Activated CD8-positive, alpha-beta memory T cell treated with anti-CD3 and anti-CD28 coated beads, Interleukin-2, amount 10 ng/mL, durations not matched to agents 7 days and 5 days (primary cell): ENCODE measurements around the gene XXYLT1. TPM values are rescaled to one million over a fixed set of nuclear protein-coding genes. Genes with fewer than 3 reads are reported as not detected.

ENCODE experiments used
- ATAC-seq: fragments of 150-1000 bp; cut with Tn5 transposase; one replicate; pipeline ENCODE4 v1.10.0; 2021; ENCODE audit warnings: moderate library complexity
- CTCF ChIA-PET: fragments of 350-600 bp; sonication (Branson Sonifier 250); formaldehyde crosslinking; loops from one replicate; lab custom pipeline; 2021; ENCODE audit warnings: antibody characterized with exemption; lab: Charles Lee
- DNase-seq: peaks from one replicate; pipeline ENCODE4 v3.0.0-alpha.2; 2020
- H3K27ac Mint-ChIP-seq: one replicate; pipeline ENCODE4 v1.8.0; 2021; ENCODE audit warnings: mild to moderate bottlenecking, mixed read lengths
- H3K27me3 Mint-ChIP-seq: one replicate; pipeline ENCODE4 v1.8.0; 2021; ENCODE audit warnings: mixed read lengths
- H3K36me3 Mint-ChIP-seq: one replicate; pipeline ENCODE4 v1.8.0; 2021; ENCODE audit warnings: mild to moderate bottlenecking, mixed read lengths
- H3K4me1 Mint-ChIP-seq: one replicate; pipeline ENCODE4 v1.8.0; 2021; ENCODE audit warnings: mixed read lengths
- H3K4me3 Mint-ChIP-seq: one replicate; pipeline ENCODE4 v1.8.0; 2021; ENCODE audit warnings: mild to moderate bottlenecking, moderate library complexity, mixed read lengths
- H3K9me3 Mint-ChIP-seq: one replicate; pipeline ENCODE4 v1.8.0; 2022; ENCODE audit warnings: low read depth, mixed read lengths
- total RNA-seq, 2 experiments: library from RNA; stranded (reverse); gene quantifications; one replicate each; pipeline ENCODE4 v1.2.3, GENCODE V29; 2021

The XXYLT1 gene
- total RNA-seq, 2 experiments from 2014 or later, result 7.2 to 9.2 TPM

GRCh38 chr3:195151866-195152541 lies 119.0 kb downstream of the XXYLT1 start:
- DNase-seq, result no peak
- no peak for ATAC-seq
- peaks cover 40% of the 10 kb centered on the region for H3K4me1 Mint-ChIP-seq
- H3K9me3 Mint-ChIP-seq, result no peaks in the 10 kb centered on the region
- H3K27ac Mint-ChIP-seq, result no peak overlapping the region
- no peaks in the 10 kb centered on the region for H3K36me3 Mint-ChIP-seq
- no peaks in the 10 kb centered on the region for H3K27me3 Mint-ChIP-seq
- CTCF ChIA-PET, result no interaction called here
- no peak overlapping the region for H3K4me3 Mint-ChIP-seq

GRCh38 chr3:195151402-195151801 lies 119.6 kb downstream of the XXYLT1 start:
- Mint-ChIP-seq H3K4me3 (no peak overlapping the region), H3K4me1 (peaks cover 41% of the 10 kb centered on the region), H3K36me3 (no peaks in the 10 kb centered on the region), H3K27ac (no peak overlapping the region), H3K9me3 (no peaks in the 10 kb centered on the region), H3K27me3 (no peaks in the 10 kb centered on the region)
- DNase-seq, result no peak
- CTCF ChIA-PET, result no interaction called here
- no peak for ATAC-seq

GRCh38 chr3:195150181-195151118 lies 120.5 kb downstream of the XXYLT1 start:
- Mint-ChIP-seq H3K36me3 (no peaks in the 10 kb centered on the region), H3K4me3 (peak overlapping the region; percentile 56), H3K27me3 (no peaks in the 10 kb centered on the region), H3K27ac (peak overlapping the region; percentile 79), H3K4me1 (peaks cover 39% of the 10 kb centered on the region), H3K9me3 (no peaks in the 10 kb centered on the region)
- peak; percentile 71 for ATAC-seq
- peak; percentile 46 for DNase-seq
- CTCF ChIA-PET, result interaction anchor here (1.3 kb wide), 1 partner anchor 468 kb away, joined by 4 read pairs; no protein-coding TSS in a partner anchor

- no peaks in the 10 kb centered on the region for H3K27me3 Mint-ChIP-seq
- peaks cover 33% of the 10 kb centered on the region for H3K4me1 Mint-ChIP-seq
- DNase-seq (no peak), ATAC-seq (no peak)
- no peaks in the 10 kb centered on the region for H3K36me3 Mint-ChIP-seq
- no peaks in the 10 kb centered on the region for H3K9me3 Mint-ChIP-seq
- CTCF ChIA-PET, result interaction anchor here (1.3 kb wide), 1 partner anchor 467 kb away, joined by 4 read pairs; no protein-coding TSS in a partner anchor
- no peak overlapping the region for H3K27ac Mint-ChIP-seq
- H3K4me3 Mint-ChIP-seq, result no peak overlapping the region
Observed at GRCh38 chr3:195149292-195150030, 121.5 kb downstream of the XXYLT1 start.

GRCh38 chr3:195148549-195148948 lies 122.4 kb downstream of the XXYLT1 start:
- no peak for DNase-seq
- peaks cover 28% of the 10 kb centered on the region for H3K4me1 Mint-ChIP-seq
- no peaks in the 10 kb centered on the region for H3K9me3 Mint-ChIP-seq
- no peak overlapping the region for H3K27ac Mint-ChIP-seq
- ATAC-seq, result no peak
- no peaks in the 10 kb centered on the region for H3K27me3 Mint-ChIP-seq
- no peak overlapping the region for H3K4me3 Mint-ChIP-seq
- H3K36me3 Mint-ChIP-seq, result no peaks in the 10 kb centered on the region
- CTCF ChIA-PET, result no interaction called here

GRCh38 chr3:195147649-195148080 lies 123.3 kb downstream of the XXYLT1 start:
- Mint-ChIP-seq H3K4me1 (peaks cover 28% of the 10 kb centered on the region), H3K36me3 (no peaks in the 10 kb centered on the region), H3K27ac (peak overlapping the region; percentile 13), H3K27me3 (no peaks in the 10 kb centered on the region), H3K4me3 (peak overlapping the region; percentile 55), H3K9me3 (no peaks in the 10 kb centered on the region)
- ATAC-seq (peak; percentile 83), DNase-seq (peak; percentile 74)
- CTCF ChIA-PET, result interaction anchor here (1.3 kb wide), 2 partner anchors 41 to 460 kb away, joined by 3 read pairs; no protein-coding TSS in a partner anchor

GRCh38 chr3:195146131-195146530 lies 124.8 kb downstream of the XXYLT1 start:
- Mint-ChIP-seq H3K36me3 (peaks cover 9% of the 10 kb centered on the region), H3K4me3 (no peak overlapping the region), H3K9me3 (peaks cover 3% of the 10 kb centered on the region), H3K27ac (no peak overlapping the region), H3K27me3 (no peaks in the 10 kb centered on the region), H3K4me1 (peaks cover 28% of the 10 kb centered on the region)
- CTCF ChIA-PET, result no interaction called here
- no peak for ATAC-seq
- no peak for DNase-seq

- Mint-ChIP-seq H3K27ac (no peak overlapping the region), H3K36me3 (peaks cover 14% of the 10 kb centered on the region), H3K9me3 (peaks cover 8% of the 10 kb centered on the region), H3K27me3 (no peaks in the 10 kb centered on the region), H3K4me3 (no peak overlapping the region), H3K4me1 (peaks cover 24% of the 10 kb centered on the region)
- ATAC-seq (no peak), DNase-seq (no peak)
- CTCF ChIA-PET, result no interaction called here
Observed at GRCh38 chr3:195145579-195145978, 125.4 kb downstream of the XXYLT1 start.

GRCh38 chr3:195143221-195143620 lies 127.7 kb downstream of the XXYLT1 start:
- CTCF ChIA-PET, result no interaction called here
- ATAC-seq, result no peak
- H3K36me3 Mint-ChIP-seq, result peaks cover 18% of the 10 kb centered on the region
- peaks cover 11% of the 10 kb centered on the region for H3K9me3 Mint-ChIP-seq
- peaks cover 12% of the 10 kb centered on the region for H3K4me1 Mint-ChIP-seq
- no peak overlapping the region for H3K27ac Mint-ChIP-seq
- no peak overlapping the region for H3K4me3 Mint-ChIP-seq
- DNase-seq, result no peak
- H3K27me3 Mint-ChIP-seq, result no peaks in the 10 kb centered on the region

- no peak overlapping the region for H3K4me3 Mint-ChIP-seq
- H3K36me3 Mint-ChIP-seq, result peaks cover 18% of the 10 kb centered on the region
- H3K9me3 Mint-ChIP-seq, result peaks cover 11% of the 10 kb centered on the region
- peaks cover 5% of the 10 kb centered on the region for H3K4me1 Mint-ChIP-seq
- H3K27me3 Mint-ChIP-seq, result no peaks in the 10 kb centered on the region
- H3K27ac Mint-ChIP-seq, result no peak overlapping the region
- ATAC-seq (no peak), DNase-seq (no peak)
- CTCF ChIA-PET, result no interaction called here
Observed at GRCh38 chr3:195142519-195142918, 128.4 kb downstream of the XXYLT1 start.

- DNase-seq (no peak), ATAC-seq (no peak)
- Mint-ChIP-seq H3K36me3 (peaks cover 18% of the 10 kb centered on the region), H3K9me3 (peaks cover 11% of the 10 kb centered on the region), H3K27ac (no peak overlapping the region), H3K27me3 (no peaks in the 10 kb centered on the region), H3K4me1 (peaks cover 2% of the 10 kb centered on the region), H3K4me3 (no peak overlapping the region)
- CTCF ChIA-PET, result no interaction called here
Observed at GRCh38 chr3:195140816-195141793, 129.9 kb downstream of the XXYLT1 start.

GRCh38 chr3:195140410-195140809 lies 130.5 kb downstream of the XXYLT1 start:
- Mint-ChIP-seq H3K36me3 (peaks cover 18% of the 10 kb centered on the region), H3K4me3 (no peak overlapping the region), H3K27ac (no peak overlapping the region), H3K27me3 (no peaks in the 10 kb centered on the region), H3K9me3 (peaks cover 11% of the 10 kb centered on the region), H3K4me1 (peaks cover 2% of the 10 kb centered on the region)
- CTCF ChIA-PET, result no interaction called here
- no peak for DNase-seq
- ATAC-seq, result no peak
